ENCODE results near the gene REEP5. TPM values are rescaled to one million over a fixed set of nuclear protein-coding genes. Genes with fewer than 3 reads are reported as not detected.
"Not testable (repeated sequence)": the region's sequence is repeated elsewhere in the genome, so short reads cannot be mapped to it uniquely, and the experiment has no call there.

The REEP5 gene
- total and polyA plus RNA-seq, 7 donors: 35.5 to 83.6 (median 76.7) TPM

- ATAC-seq (no peak), DNase-seq (no peak)
- Histone ChIP-seq H3K27me3 (ENCODE audit: insufficient read depth in 3 of 3, low read length in 2 of 3) (no peaks in the 10 kb centered on the region), H3K27ac (no peak overlapping the region), H3K36me3 (ENCODE audit: insufficient read depth in 1 of 2, low read depth in 1 of 2) (no peaks in the 10 kb centered on the region), H3K4me1 (peaks cover 5% of the 10 kb centered on the region), H3K4me3 (no peak overlapping the region), H3K9me3 (no peaks in the 10 kb centered on the region)
- no peak for TF ChIP-seq CTCF (IDR thresholded peaks at IDR 0.05)
- intact Hi-C loops (cut with DNase I): no loop called here
- 92 to 95% (median 93%) methylated on average over 8 of the region's 8 CpGs for WGBS, 3 donors
Observed at GRCh38 chr5:112965733-112966306, 43.8 kb upstream of the REEP5 start.

- H3K4me3 ChIP-seq; ATAC-seq; H3K27me3 ChIP-seq (ENCODE audit: insufficient read depth in 3 of 3, low read length in 2 of 3); H3K9me3 ChIP-seq; DNase-seq; intact Hi-C loops (cut with DNase I); H3K36me3 ChIP-seq (ENCODE audit: insufficient read depth in 1 of 2, low read depth in 1 of 2): not testable (repeated sequence)
- Histone ChIP-seq H3K27ac (peak overlapping the region; percentile 73), H3K4me1 (peaks cover 28% of the 10 kb centered on the region)
- 84 to 91% (median 85%) methylated on average over 3 of the region's 3 CpGs for WGBS, 3 donors
Observed at GRCh38 chr5:112963374-112963733, 41.3 kb upstream of the REEP5 start.

- Histone ChIP-seq H3K27me3 (ENCODE audit: insufficient read depth in 3 of 3, low read length in 2 of 3) (no peaks in the 10 kb centered on the region), H3K27ac (peak overlapping the region; percentile 56), H3K4me3 (no peak overlapping the region), H3K9me3 (no peaks in the 10 kb centered on the region), H3K36me3 (ENCODE audit: insufficient read depth in 1 of 2, low read depth in 1 of 2) (no peaks in the 10 kb centered on the region), H3K4me1 (peaks cover 35% of the 10 kb centered on the region)
- WGBS, 3 donors: 53 to 67% (median 55%) methylated on average over 6 of the region's 6 CpGs
- TF ChIP-seq CTCF (IDR thresholded peaks at IDR 0.05): no peak
- DNase-seq (no peak), ATAC-seq (peak in 1 of 4 donors; percentile 19)
- intact Hi-C loops (cut with DNase I): no loop called here
Observed at GRCh38 chr5:112960863-112961504, 39.0 kb upstream of the REEP5 start.

- no peak for ATAC-seq
- Histone ChIP-seq H3K4me1 (peaks cover 35% of the 10 kb centered on the region), H3K9me3 (no peaks in the 10 kb centered on the region), H3K4me3 (no peak overlapping the region), H3K27me3 (ENCODE audit: insufficient read depth in 3 of 3, low read length in 2 of 3) (no peaks in the 10 kb centered on the region), H3K27ac (peak overlapping the region; percentile 62), H3K36me3 (ENCODE audit: insufficient read depth in 1 of 2, low read depth in 1 of 2) (no peaks in the 10 kb centered on the region)
- WGBS, 3 donors: 92 to 98% (median 96%) methylated on average over 1 of the region's 1 CpG
- no peak for DNase-seq
- no peak for TF ChIP-seq CTCF (IDR thresholded peaks at IDR 0.05)
- intact Hi-C loops (cut with DNase I): no loop called here
Observed at GRCh38 chr5:112960315-112960714, 38.3 kb upstream of the REEP5 start.

- Histone ChIP-seq H3K4me1 (peaks cover 35% of the 10 kb centered on the region), H3K27ac (peak overlapping the region; percentile 62)
- H3K36me3 ChIP-seq (ENCODE audit: insufficient read depth in 1 of 2, low read depth in 1 of 2); H3K27me3 ChIP-seq (ENCODE audit: insufficient read depth in 3 of 3, low read length in 2 of 3); H3K4me3 ChIP-seq; H3K9me3 ChIP-seq: not testable (repeated sequence)
- ATAC-seq (peak; percentile 50 to 70 (median 58)), DNase-seq (peak in 1 of 2 donors; percentile 18)
- WGBS, 3 donors: 64 to 80% (median 71%) methylated on average over 8 of the region's 8 CpGs
- intact Hi-C loops (cut with DNase I): loop anchor here in 1 of 2 donors (5.0 kb wide), 1 partner anchor 38 kb away; the partner anchor contains the start of gene REEP5
Observed at GRCh38 chr5:112959872-112960271, 37.8 kb upstream of the REEP5 start.

Data from psoas muscle (tissue), 8 donors.